Astrocyte of the cerebellum (primary cell): Measurements from ENCODE around the gene HLCS.

Experiments
- DNase-seq: peaks from one replicate; pipeline ENCODE4 v3.0.0-alpha.2; 2011; ENCODE audit warnings: low read depth
- H3K4me3 ChIP-seq: 2 replicates; pipeline ENCODE4 v1.5.1; 2011; ENCODE audit warnings: mild to moderate bottlenecking, low read depth, low read length, moderate library complexity
- in situ Hi-C: cut with HindIII; loops from 2 replicates; pipeline ENCODE4 v1.10.0; 2017; ENCODE audit warnings: low sequenced_read_pairs
- TF ChIP-seq, protein P1 (sequence below): IDR thresholded peaks from 2 replicates; pipeline ENCODE4 v1.5.1; 2012; ENCODE audit warnings: low read length, low read depth, moderate library complexity, mild to moderate bottlenecking; ENCODE audit errors: missing control alignments

Gene HLCS

DNA sequence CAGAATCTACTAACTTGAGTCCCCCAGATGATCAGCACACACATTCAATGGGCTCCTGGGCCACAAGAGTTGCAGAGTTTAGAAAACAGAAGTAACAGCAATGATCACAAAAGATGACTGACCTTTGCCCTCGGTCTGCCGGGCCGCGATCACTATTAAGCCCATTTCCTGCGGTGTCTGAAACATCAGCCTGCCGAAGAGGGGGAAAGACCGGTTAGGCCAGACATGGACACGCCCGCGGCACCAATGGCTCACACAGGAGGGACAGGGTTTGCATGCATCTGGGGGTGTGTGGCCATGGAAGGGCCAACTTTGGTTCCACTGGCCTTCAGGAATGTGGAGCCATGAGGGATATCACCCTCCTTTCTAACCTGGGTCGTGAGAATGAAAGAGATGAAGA is 199.4 kb downstream of the HLCS start:
- H3K4me3 ChIP-seq, result no peak overlapping the region
- in situ Hi-C loops, result loop anchor here (5.0 to 10.0 kb wide), 2 partner anchors 100 to 352 kb away; no protein-coding TSS in a partner anchor
- no peak for DNase-seq
- TF ChIP-seq, protein P1, sequence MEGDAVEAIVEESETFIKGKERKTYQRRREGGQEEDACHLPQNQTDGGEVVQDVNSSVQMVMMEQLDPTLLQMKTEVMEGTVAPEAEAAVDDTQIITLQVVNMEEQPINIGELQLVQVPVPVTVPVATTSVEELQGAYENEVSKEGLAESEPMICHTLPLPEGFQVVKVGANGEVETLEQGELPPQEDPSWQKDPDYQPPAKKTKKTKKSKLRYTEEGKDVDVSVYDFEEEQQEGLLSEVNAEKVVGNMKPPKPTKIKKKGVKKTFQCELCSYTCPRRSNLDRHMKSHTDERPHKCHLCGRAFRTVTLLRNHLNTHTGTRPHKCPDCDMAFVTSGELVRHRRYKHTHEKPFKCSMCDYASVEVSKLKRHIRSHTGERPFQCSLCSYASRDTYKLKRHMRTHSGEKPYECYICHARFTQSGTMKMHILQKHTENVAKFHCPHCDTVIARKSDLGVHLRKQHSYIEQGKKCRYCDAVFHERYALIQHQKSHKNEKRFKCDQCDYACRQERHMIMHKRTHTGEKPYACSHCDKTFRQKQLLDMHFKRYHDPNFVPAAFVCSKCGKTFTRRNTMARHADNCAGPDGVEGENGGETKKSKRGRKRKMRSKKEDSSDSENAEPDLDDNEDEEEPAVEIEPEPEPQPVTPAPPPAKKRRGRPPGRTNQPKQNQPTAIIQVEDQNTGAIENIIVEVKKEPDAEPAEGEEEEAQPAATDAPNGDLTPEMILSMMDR, result no peak

DNA sequence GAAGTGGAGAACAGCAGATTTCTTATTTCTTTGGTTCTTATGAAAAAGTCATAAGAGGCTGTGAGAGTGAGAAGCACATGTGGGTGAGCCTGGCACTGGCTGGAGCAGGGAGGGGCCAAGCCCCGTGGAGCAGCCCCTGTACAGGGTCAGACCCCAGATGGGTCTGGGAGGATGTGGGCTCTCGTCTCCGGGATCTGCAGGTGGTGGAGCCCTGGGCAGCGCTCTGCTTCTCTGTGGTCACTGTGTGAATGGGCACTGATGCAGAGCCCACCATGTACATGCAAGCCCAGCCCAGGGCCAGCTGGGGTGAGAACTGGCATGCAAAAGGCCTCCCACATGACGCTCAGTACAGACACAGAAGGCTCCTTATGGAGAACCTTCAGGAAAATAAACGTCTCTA is 200.0 kb downstream of the HLCS start:
- no peak for DNase-seq
- in situ Hi-C loops, result loop anchor here (5.0 to 10.0 kb wide), 2 partner anchors 99 to 352 kb away; no protein-coding TSS in a partner anchor
- TF ChIP-seq, protein P1, result no peak
- no peak overlapping the region for H3K4me3 ChIP-seq

DNA sequence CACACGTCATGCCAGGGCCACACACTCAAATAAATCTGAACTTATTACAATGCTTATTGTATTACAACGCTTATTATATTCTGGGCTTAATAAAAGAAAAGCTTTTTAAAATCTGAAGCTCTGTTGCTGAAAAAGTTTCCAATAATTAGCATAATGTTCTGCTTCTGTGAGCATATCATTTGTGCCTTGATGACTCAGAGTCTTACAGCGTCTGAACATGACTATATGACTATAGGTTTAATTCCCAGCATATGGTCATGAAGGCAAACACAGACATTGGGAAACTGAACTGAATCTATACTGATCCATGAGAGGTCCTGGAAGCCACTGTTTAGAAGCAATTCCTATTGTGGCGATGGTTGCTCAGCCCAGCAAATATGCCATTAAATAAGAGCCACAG is 201.2 kb downstream of the HLCS start:
- TF ChIP-seq, protein P1, result no peak
- DNase-seq, result no peak
- in situ Hi-C loops, result loop anchor here (5.0 to 10.0 kb wide), 2 partner anchors 98 to 350 kb away; no protein-coding TSS in a partner anchor
- H3K4me3 ChIP-seq, result no peak overlapping the region

DNA sequence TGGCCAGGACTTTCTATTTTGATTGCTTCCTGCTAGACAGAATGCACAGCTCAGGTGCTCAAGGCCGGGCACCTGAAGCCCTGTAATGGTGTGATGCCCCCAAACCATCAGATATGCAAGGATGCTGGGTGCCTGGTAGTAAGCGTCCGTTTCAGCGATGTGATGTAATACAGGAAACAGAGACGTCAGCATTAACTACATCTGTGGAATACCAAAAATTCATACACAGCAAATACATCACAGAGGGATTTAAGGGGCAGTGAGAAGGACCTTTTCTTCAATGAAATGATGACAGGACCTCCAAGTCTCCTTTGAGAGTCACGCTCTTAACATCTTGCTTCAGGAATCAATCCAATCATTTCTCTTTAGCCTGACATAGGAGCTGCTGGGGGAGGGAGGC is 203.2 kb downstream of the HLCS start:
- TF ChIP-seq, protein P1, result no peak
- in situ Hi-C loops, result loop anchor here (10.0 kb wide), 1 partner anchor 349 kb away; no protein-coding TSS in a partner anchor
- no peak for DNase-seq
- H3K4me3 ChIP-seq, result no peak overlapping the region

DNA sequence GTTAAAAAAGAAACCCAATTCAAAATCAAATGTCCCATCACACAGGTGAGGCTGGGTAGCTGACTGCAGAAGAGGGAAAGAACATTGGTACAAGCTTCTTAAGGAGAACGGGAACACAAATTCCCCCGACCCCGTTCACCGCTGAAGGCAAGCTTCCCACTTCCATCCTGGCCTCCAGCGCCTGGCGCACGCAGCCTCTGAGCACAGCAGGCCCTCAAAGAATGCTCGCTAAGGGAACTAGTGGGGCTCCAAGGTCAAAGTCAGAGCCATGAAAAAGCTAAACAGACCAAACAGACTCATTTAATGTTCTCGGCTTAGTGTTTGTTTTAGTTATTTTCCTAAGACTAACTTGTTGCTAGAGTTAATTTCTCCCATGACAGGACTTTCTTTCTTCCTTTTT is 203.8 kb downstream of the HLCS start:
- TF ChIP-seq, protein P1, result no peak
- in situ Hi-C loops, result loop anchor here (10.0 kb wide), 1 partner anchor 348 kb away; no protein-coding TSS in a partner anchor
- no peak for DNase-seq
- H3K4me3 ChIP-seq, result no peak overlapping the region

DNA sequence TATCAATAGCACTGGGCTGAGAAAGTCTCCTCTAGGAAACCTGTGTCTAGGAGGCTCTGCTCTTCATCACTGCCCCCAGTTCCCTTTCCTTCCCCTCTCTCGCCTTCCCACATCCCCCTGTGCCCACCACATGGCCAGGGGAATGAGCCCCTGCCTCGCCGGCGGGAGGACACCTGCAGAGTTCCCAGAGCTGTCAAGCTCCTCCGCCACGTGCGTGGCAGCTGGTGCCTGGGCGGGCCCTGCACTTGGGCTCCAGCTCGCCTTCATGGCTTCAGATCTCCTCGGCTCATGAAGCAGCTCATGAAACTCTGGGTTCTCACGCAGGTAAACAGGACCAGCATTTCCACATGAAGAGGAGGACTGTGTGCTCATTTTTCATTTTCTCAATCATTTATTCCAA is 204.8 kb downstream of the HLCS start:
- no peak for DNase-seq
- in situ Hi-C loops, result loop anchor here (10.0 kb wide), 1 partner anchor 347 kb away; no protein-coding TSS in a partner anchor
- TF ChIP-seq, protein P1, result no peak
- no peak overlapping the region for H3K4me3 ChIP-seq
